GM18499 (cell line): ENCODE data around the gene SEMA3C.

Experiments used
- ATAC-seq: cut with Tn5 transposase; IDR thresholded peaks from one replicate; pipeline ENCODE4 v1.9.1; 2021; ENCODE audit warnings: moderate number of reproducible peaks; ENCODE audit not compliant: insufficient read depth, unreplicated experiment

SEMA3C gene

DNA sequence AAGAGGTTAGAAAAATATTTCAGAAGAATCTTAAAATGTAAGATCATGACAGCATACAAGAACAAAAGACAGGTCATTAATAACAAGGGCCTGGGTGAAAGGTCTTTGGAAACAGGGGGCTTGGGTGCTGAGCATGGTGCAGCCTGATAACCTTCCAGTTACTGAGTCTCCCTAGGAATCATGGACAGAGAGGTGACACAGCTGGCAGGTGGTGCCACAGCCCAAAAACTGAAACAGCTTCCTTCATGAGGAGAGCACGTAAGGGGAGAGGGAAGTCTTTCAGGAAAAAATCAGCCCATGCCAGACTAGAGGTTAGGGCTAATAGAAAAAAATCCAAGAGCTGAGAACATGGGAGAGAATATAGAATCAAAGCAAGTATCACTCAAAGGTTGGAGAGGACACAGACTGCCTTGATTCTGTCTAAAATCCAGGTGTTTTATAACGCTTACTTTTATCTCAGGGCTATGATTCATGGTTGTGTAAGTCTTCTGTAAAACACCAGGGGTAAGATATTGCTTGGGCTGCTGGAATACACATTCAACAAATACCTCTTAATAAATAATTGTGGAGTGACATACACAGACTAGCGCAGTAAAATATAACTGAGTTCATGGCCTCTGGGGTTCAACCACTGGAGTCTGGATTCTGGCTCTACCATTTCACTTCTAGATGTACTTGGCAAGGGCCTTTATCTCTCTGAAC lies 88.1 kb downstream of the SEMA3C start:
- no peak for ATAC-seq

GRCh38 chr7:80830010-80830409 lies 88.8 kb downstream of the SEMA3C start:
- ATAC-seq, result no peak

DNA sequence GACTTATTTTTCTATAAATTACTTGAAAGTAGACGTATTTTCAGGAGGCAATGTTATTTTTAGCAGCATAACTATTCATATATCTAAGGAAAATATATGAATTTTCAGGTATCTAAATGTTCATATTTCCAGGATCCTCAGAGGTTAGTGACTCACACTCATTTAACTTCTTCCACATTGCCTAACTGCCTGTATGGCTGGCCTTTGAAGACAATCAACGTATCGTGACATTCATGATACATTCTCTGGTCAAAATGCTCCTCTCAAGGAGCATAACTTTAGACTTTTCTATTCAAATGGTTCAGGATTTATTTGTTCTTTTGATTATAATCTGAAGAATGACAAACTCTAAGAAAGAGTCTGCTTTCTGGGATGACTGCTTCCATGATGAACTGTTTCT lies 89.3 kb downstream of the SEMA3C start:
- ATAC-seq, result no peak

DNA sequence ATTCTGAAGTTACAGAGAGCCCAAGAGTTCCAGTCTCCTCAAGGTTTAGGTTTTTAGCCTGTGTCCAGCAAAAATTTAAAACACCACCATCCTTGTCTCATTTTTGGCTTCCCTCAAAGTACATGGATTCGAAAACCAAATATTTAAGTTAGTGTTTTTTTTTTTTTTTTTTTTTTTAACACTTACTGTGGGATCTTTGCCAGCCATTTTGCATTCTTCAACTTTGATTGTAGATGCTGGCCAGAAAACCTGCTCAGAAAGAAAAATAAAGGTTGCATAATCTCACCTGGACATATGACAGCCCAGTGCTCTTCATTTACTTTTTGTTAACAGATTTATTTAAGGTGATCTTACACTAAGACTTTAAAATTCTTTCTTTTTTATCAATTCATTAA lies 91.6 kb downstream of the SEMA3C start:
- ATAC-seq, result no peak

DNA sequence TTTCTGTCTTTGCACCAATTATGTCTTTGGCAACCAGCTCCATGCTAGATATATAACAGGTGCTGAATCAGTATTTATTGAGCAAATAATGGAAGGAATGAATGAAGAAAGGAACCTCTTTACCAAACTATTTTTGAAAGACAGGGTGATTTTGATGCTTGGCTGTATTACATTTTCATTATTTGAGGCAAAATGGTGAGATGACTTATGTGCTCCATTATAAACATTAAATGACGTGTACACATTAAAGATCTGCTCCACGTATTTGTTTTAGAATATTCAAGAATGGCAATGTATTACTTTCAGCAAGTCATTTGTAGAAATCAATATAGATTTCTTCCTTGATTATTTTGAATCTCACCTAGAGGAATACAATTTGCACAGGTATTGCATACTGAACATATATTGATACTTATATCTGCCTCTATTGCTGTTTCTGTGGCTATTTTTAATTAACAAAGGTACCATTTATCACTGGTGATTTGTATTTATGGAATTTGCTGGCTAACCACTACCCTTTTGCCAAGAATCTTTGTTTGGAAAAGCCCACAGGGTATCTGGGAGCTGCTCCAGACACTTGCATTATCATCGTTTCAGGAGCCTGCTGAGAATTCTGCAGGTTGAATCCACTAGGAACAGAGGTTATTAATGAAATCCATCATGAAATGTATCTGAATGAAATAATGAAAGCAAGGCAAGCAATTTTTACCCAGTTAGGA lies 92.2 kb downstream of the SEMA3C start:
- ATAC-seq, result no peak

- ATAC-seq, result no peak
These were observed 93.4 kb downstream of the SEMA3C start for GRCh38 chr7:80825499-80825898.

DNA sequence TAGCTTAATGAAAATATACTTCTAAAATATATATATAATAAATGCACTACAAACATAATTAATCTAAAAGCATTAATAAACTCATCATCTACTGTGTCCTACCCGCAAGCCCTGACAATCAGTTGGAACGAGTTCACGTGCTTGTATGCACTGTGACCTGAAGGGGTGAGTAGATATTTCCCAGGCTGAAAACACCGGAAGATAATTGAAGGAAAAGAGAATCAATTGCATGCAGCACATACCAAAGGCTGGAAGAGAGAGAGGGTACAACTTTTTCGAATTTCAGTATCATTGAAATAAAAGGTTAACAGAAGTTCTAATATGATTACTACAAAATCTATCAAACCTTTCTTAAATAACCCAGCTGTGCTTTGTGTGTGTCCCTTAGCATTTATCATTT lies 94.6 kb downstream of the SEMA3C start:
- no peak for ATAC-seq

DNA sequence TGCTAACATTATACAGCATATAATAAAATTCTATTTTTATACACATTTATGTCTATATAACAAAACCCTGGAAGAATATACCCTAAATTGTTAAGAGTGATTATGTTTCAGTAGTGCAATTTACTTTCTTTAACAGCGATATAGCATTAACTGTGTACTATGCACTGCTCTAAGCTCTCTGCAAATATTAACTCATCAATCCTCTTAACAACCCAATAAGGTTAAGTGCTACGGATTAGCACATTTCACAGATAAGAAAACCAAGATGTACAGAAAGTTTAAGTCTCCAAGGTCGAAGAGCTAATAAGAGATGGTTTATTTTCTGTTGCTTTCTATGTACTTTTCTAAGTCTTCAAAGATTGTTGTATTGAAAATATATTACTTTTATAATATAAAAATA lies 95.8 kb downstream of the SEMA3C start:
- no peak for ATAC-seq

DNA sequence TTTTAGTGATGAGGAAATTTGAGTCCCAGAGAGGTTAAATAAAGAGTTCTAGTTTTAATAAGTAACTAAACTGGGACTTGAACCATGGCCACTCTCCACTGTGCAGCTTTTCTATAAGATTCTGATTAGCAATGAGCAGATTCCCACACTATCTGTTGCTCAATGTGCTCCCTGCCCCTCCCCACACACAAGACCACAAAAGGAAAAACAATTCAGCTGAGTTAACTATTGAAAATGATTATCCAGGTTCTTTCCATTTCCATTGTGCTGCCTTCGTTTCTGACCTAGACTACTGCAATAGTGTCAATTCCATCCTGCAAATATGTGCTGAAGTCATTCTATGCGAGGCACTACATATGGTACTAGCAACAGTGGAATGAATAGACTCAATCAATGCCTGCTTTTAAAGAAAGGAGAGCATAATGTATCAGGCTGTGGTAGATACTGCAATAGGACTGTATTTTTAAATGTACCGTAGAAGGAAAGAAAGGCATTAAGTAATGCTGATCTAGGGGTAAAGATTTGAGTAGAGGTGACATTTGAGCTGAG lies 97.0 kb downstream of the SEMA3C start:
- ATAC-seq, result no peak

DNA sequence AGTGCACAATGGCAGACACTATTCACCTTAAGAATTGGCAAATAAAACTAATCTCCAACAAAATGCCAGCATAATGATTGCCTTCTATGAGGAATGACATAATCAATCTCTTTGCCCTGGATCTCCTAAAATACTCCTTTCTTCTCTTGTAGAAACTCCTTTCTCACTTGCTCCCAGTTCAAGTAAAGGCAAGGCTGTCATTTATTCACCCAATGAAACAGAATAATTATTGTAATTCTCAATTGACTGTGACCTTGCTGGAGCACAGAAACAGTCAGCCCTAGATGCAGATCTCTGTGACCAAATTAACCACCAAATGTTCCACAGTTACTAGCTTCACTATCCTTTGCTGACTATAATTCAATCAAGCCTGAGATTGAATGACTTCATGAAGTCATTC lies 99.3 kb downstream of the SEMA3C start:
- ATAC-seq, result no peak

DNA sequence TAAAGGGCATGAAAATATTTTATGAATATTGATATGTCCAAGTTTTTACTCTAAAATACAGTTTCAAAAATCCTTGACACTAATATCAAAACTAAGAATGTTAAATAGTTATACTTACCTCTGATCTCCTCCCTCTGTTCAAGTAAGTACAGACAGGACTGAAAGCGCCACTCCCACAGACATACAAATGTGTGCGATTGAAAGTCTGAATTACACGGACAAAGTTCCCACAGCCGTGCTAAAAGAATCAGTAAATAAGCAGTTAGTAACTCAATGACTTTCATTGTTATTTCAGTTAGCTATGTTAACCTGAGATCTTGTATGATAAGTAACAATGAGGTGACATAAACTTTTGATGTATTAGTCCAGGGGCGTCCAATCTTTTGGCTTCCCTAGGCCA lies 100.7 kb downstream of the SEMA3C start:
- ATAC-seq, result no peak

DNA sequence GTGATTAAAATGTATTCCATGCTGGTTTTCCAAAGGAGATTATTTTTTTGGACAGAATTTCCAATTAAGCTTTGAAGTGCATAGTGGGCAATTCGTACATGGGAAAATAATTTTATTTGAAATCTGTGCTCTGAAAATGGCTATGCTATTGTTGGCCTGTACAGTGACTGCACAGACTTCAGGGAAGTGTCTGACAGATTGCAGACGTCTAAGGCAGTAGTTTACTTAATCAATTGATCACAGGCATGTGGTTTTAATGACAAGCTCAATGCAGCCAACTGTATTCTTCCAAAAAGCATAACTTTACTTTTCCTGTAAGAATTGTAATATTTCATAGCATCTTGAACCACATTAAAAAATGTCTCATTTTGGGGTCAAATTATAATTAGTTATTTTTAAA lies 102.0 kb downstream of the SEMA3C start:
- ATAC-seq, result no peak

- ATAC-seq, result no peak
These were observed 103.1 kb downstream of the SEMA3C start for GRCh38 chr7:80815733-80816132.

DNA sequence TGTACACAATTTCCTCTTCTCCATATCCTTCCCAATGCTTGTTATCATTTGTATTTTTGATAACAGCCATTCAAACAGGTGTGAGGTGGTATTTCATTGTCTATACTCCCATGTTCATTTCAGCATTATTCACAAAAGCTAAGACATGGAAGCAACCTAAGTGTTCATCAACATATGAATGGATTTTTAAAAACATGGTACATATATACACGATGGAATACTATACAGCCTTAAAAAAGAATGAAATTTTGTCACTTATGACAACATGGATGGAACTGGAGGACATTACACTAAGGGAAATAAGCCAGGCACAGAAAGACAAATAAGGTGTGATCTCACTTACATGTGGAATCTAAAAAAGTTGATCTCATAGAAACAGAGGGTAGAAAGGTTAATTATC lies 109.3 kb downstream of the SEMA3C start:
- no peak for ATAC-seq

- ATAC-seq, result no peak
These were observed 111.5 kb downstream of the SEMA3C start for GRCh38 chr7:80807166-80807900.

GRCh38 chr7:80806663-80807062 lies 112.2 kb downstream of the SEMA3C start:
- ATAC-seq, result no peak

DNA sequence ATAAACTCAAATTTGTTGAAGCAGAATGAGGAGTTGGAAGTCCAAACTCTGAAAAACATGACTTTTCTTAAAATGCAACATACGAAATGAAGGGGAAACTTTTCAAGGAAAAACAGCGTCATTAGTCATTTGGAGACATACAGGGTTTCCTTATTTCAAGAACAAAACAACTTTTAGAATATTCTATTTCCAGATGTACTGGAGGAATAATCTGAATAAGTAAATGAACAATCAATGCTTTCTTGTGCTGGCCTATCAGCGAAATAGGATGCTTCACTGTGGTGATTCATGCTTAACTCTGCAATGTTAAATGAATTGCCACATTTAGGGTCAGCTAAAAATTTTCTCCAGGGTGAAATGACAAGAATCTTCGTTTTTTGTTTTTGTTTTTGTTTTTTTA lies 114.3 kb downstream of the SEMA3C start:
- ATAC-seq, result no peak

DNA sequence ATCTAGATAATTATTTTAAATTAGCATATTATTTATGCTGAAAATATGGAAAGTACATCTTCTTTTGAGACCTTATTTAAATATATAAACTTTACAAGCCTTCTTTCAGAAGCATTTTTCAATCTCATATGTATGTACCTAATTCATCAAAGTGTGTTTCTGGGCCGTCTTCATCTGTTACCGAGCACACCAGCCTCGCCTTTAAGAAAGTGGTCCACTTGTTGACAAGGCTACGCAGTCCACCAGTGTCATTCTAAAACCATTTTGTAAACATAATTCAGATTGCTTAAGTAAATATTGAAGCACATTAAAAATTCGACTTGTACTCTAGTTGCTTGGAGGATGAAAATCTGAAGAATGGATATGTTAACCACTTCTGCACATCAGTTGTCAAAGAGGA lies 116.3 kb downstream of the SEMA3C start:
- ATAC-seq, result no peak

GRCh38 chr7:80794631-80795573 lies 123.9 kb downstream of the SEMA3C start:
- no peak for ATAC-seq

DNA sequence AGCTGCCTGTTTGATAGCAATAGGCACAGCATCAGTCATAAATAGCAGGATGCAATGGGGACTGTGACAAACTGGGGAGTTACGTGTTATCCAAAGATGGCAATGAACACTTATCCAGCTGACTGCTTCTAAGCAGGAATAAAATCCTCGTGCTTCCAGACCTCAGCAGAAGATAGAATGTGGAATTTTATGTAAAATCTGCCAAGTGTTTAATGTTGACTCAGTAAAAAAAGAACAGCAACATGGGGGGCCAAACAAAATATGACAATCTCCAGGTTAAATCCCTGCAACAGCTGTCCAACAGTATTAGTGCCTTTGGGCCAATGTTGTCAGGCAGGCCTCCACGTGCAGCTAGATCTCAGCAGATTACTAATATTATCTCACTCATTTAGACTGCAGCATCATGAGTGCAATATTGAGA lies 127.3 kb downstream of the SEMA3C start:
- no peak for ATAC-seq
